Thyroid gland (tissue), 4 donors: ENCODE results near the gene CDK5RAP2.

Source experiments
- CTCF ChIP-seq, 6 experiments: fragments of 200-600 bp in 3 of 6; fragments of 450-650 bp in 3 of 6; sonication (generic) in 3 of 6; IDR thresholded peaks; one replicate each; pipeline ENCODE4 v1.5.1; 2016 to 2019; ENCODE audit warnings: antibody characterized with exemption in 6 of 6, mild to moderate bottlenecking in 2 of 6, inconsistent platforms in 1 of 6, moderate library complexity in 1 of 6
- POLR2A ChIP-seq, 2 donors: fragments of 450-650 bp; IDR thresholded peaks; one replicate each; pipeline ENCODE4 v1.6.1; 2017; ENCODE audit warnings: antibody characterized with exemption in 2 of 2, mild to moderate bottlenecking in 2 of 2, moderate library complexity in 1 of 2

GRCh38 chr9:120386390-120387131, 193.4 kb downstream of the CDK5RAP2 start:
- TF ChIP-seq CTCF (IDR thresholded peaks at IDR 0.05), result no peak
- TF ChIP-seq POLR2A (IDR thresholded peaks at IDR 0.05), result no peak
